WTC11 (cell line): ENCODE measurements around the gene GPR15LG. TPM values are rescaled to one million over a fixed set of nuclear protein-coding genes. Genes with fewer than 3 reads are reported as not detected.

Experiments
- ATAC-seq: fragments of 200-7000 bp; cut with Tn5 transposase; 2 replicates; pipeline ENCODE4 v1.10.0; 2021; ENCODE audit warnings: mild to moderate bottlenecking, moderate library complexity
- CTCF ChIA-PET: fragments of 300-600 bp; sonication (Branson Sonifier 250); formaldehyde crosslinking; loops from one replicate; lab custom pipeline; 2021; ENCODE audit warnings: antibody characterized with exemption; lab: Charles Lee
- POLR2A ChIA-PET: fragments of 350-600 bp; sonication (Branson Sonifier 250); formaldehyde crosslinking; loops from one replicate; lab custom pipeline; 2021; ENCODE audit warnings: antibody characterized with exemption; lab: Charles Lee
- DNase-seq: peaks from one replicate; pipeline ENCODE4 v3.0.0; 2021; ENCODE audit warnings: low spot score
- H3K27ac Mint-ChIP-seq: 2 replicates; pipeline ENCODE4 v1.8.0; 2021; ENCODE audit warnings: mixed read lengths
- H3K27me3 Mint-ChIP-seq: 2 replicates; pipeline ENCODE4 v1.8.0; 2021; ENCODE audit warnings: low read depth, mild to moderate bottlenecking, moderate library complexity, mixed read lengths
- H3K36me3 Mint-ChIP-seq: 2 replicates; pipeline ENCODE4 v1.8.0; 2021; ENCODE audit warnings: mixed read lengths
- H3K4me1 Mint-ChIP-seq: 2 replicates; pipeline ENCODE4 v1.8.0; 2022; ENCODE audit warnings: mixed read lengths
- H3K4me3 Mint-ChIP-seq: 2 replicates; pipeline ENCODE4 v1.8.0; 2021; ENCODE audit warnings: mild to moderate bottlenecking, moderate library complexity, mixed read lengths
- H3K9me3 Mint-ChIP-seq: 2 replicates; pipeline ENCODE4 v1.8.0; 2021; ENCODE audit warnings: mixed read lengths
- ATF6 ChIP-seq: sonication (generic); formaldehyde crosslinking; IDR thresholded peaks from 2 replicates; pipeline ENCODE4 v1.8.1; 2023; ENCODE audit warnings: mild to moderate bottlenecking, missing genetic modification reagents
- CREB1 ChIP-seq: sonication (generic); formaldehyde crosslinking; IDR thresholded peaks from 2 replicates; pipeline ENCODE4 v1.8.0; 2023; ENCODE audit warnings: mild to moderate bottlenecking, missing genetic modification reagents
- E2F5 ChIP-seq: sonication (generic); formaldehyde crosslinking; IDR thresholded peaks from 2 replicates; pipeline ENCODE4 v1.8.1; 2022; ENCODE audit warnings: mild to moderate bottlenecking, moderate library complexity, missing genetic modification reagents
- ERG ChIP-seq: fragments of 250-450 bp; sonication (Bioruptor Pico); IDR thresholded peaks from 2 replicates; pipeline ENCODE4 v1.8.0; 2021; ENCODE audit warnings: mild to moderate bottlenecking
- ETV6 ChIP-seq: sonication (generic); formaldehyde crosslinking; IDR thresholded peaks from 2 replicates; pipeline ENCODE4 v1.8.1; 2022; ENCODE audit warnings: mild to moderate bottlenecking, missing genetic modification reagents
- FOXK1 ChIP-seq: sonication (generic); formaldehyde crosslinking; IDR thresholded peaks from 2 replicates; pipeline ENCODE4 v1.8.0; 2022; ENCODE audit warnings: mild to moderate bottlenecking, moderate library complexity, missing genetic modification reagents
- GABPB1 ChIP-seq: sonication (generic); formaldehyde crosslinking; IDR thresholded peaks from 2 replicates; pipeline ENCODE4 v1.8.1; 2023; ENCODE audit warnings: mild to moderate bottlenecking, missing genetic modification reagents
- JAZF1 ChIP-seq: fragments of 250-450 bp; sonication (Bioruptor Pico); IDR thresholded peaks from 2 replicates; pipeline ENCODE4 v1.9.0; 2021; ENCODE audit warnings: moderate library complexity, mild to moderate bottlenecking, inconsistent platforms
- JUN ChIP-seq: sonication (generic); formaldehyde crosslinking; IDR thresholded peaks from 2 replicates; pipeline ENCODE4 v1.8.0; 2023; ENCODE audit warnings: mild to moderate bottlenecking, missing genetic modification reagents
- MXD4 ChIP-seq: fragments of 250-450 bp; sonication (Bioruptor Pico); IDR thresholded peaks from 2 replicates; pipeline ENCODE4 v1.8.0; 2021; ENCODE audit warnings: mild to moderate bottlenecking, moderate library complexity, borderline replicate concordance
- NFE2L1 ChIP-seq: sonication (generic); formaldehyde crosslinking; IDR thresholded peaks from 2 replicates; pipeline ENCODE4 v1.8.1; 2023; ENCODE audit warnings: missing genetic modification reagents
- NR3C1 ChIP-seq: sonication (generic); formaldehyde crosslinking; conservative IDR thresholded peaks from 2 replicates; pipeline ENCODE4 v1.8.1; 2023; ENCODE audit warnings: low read depth, mild to moderate bottlenecking, missing genetic modification reagents
- PRRX2 ChIP-seq: fragments of 250-450 bp; sonication (Bioruptor Pico); IDR thresholded peaks from 2 replicates; pipeline ENCODE4 v1.8.0; 2021; ENCODE audit warnings: mild to moderate bottlenecking
- SOX15 ChIP-seq: fragments of 250-450 bp; sonication (Bioruptor Pico); IDR thresholded peaks from 2 replicates; pipeline ENCODE4 v1.9.0; 2021; ENCODE audit warnings: mild to moderate bottlenecking
- TP53 ChIP-seq: sonication (generic); formaldehyde crosslinking; IDR thresholded peaks from 2 replicates; pipeline ENCODE4 v1.8.1; 2023; ENCODE audit warnings: mild to moderate bottlenecking, missing genetic modification reagents
- ZBTB43 ChIP-seq: sonication (generic); formaldehyde crosslinking; IDR thresholded peaks from 2 replicates; pipeline ENCODE4 v1.8.1; 2023; ENCODE audit warnings: mild to moderate bottlenecking, missing genetic modification reagents
- ZNF121 ChIP-seq: sonication (generic); formaldehyde crosslinking; IDR thresholded peaks from 2 replicates; pipeline ENCODE4 v1.8.0; 2023; ENCODE audit warnings: missing genetic modification reagents
- ZNF138 ChIP-seq: sonication (generic); formaldehyde crosslinking; conservative IDR thresholded peaks from 2 replicates; pipeline ENCODE4 v1.8.1; 2022; ENCODE audit warnings: mild to moderate bottlenecking, moderate library complexity, missing genetic modification reagents
- ZNF416 ChIP-seq: fragments of 250-450 bp; sonication (Bioruptor Pico); IDR thresholded peaks from 2 replicates; pipeline ENCODE4 v1.9.0; 2021; ENCODE audit warnings: mild to moderate bottlenecking, inconsistent platforms
- ZNF671 ChIP-seq: fragments of 250-450 bp; sonication (Bioruptor Pico); IDR thresholded peaks from 2 replicates; pipeline ENCODE4 v1.8.0; 2021; ENCODE audit warnings: mild to moderate bottlenecking
- total RNA-seq: library from RNA; stranded (reverse); gene quantifications from 3 replicates; pipeline ENCODE4 v1.2.3, GENCODE V29; 2021
- TF ChIP-seq, protein P1 (sequence below): sonication (generic); formaldehyde crosslinking; IDR thresholded peaks from 2 replicates; pipeline ENCODE4 v1.8.1; 2023; ENCODE audit warnings: mild to moderate bottlenecking, missing genetic modification reagents, moderate library complexity
- TF ChIP-seq, protein P2 (sequence below): sonication (generic); formaldehyde crosslinking; IDR thresholded peaks from 2 replicates; pipeline ENCODE4 v1.8.1; 2023; ENCODE audit warnings: mild to moderate bottlenecking, missing genetic modification reagents, borderline replicate concordance
- TF ChIP-seq, protein P3 (sequence below): fragments of 250-450 bp; sonication (Bioruptor Pico); IDR thresholded peaks from 2 replicates; pipeline ENCODE4 v1.9.0; 2021; ENCODE audit warnings: moderate library complexity, mild to moderate bottlenecking, inconsistent platforms, borderline replicate concordance

Gene GPR15LG
- total RNA-seq, 1 experiment from 2014 or later = not detected

- CTCF ChIA-PET = interaction anchor here (1.3 kb wide), 1 partner anchor 308 kb away, joined by 3 read pairs; no protein-coding TSS in a partner anchor
- Mint-ChIP-seq H3K4me3 (no peak overlapping the region), H3K36me3 (no peaks in the 10 kb centered on the region), H3K9me3 (no peaks in the 10 kb centered on the region), H3K27ac (no peak overlapping the region), H3K27me3 (peaks cover 13% of the 10 kb centered on the region), H3K4me1 (0 out of 2 replicates have a peak, but pooled peaks cover 4% of the 10 kb centered on the region)
- ATAC-seq (no peak), DNase-seq (no peak)
- TF ChIP-seq ETV6 (CRISPR knock-in tag) (no peak), ERG (no peak), ZNF138 (CRISPR knock-in tag) (no peak), PRRX2 (no peak), ZBTB43 (CRISPR knock-in tag) (no peak), ZNF121 (no peak), E2F5 (CRISPR knock-in tag) (no peak), ZNF671 (CRISPR knock-in tag) (no peak), NFE2L1 (CRISPR knock-in tag) (no peak), SOX15 (CRISPR knock-in tag) (no peak)
- TF ChIP-seq, protein P1, sequence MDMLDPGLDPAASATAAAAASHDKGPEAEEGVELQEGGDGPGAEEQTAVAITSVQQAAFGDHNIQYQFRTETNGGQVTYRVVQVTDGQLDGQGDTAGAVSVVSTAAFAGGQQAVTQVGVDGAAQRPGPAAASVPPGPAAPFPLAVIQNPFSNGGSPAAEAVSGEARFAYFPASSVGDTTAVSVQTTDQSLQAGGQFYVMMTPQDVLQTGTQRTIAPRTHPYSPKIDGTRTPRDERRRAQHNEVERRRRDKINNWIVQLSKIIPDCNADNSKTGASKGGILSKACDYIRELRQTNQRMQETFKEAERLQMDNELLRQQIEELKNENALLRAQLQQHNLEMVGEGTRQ (CRISPR knock-in tag) = no peak
- POLR2A ChIA-PET = no interaction called here
These were observed 58.8 kb downstream of the GPR15LG start for GRCh38 chr10:84232376-84232775.

- Mint-ChIP-seq H3K36me3 (no peaks in the 10 kb centered on the region), H3K4me1 (0 out of 2 replicates have a peak, but pooled peaks cover 4% of the 10 kb centered on the region), H3K27me3 (peaks cover 21% of the 10 kb centered on the region), H3K27ac (no peak overlapping the region), H3K4me3 (no peak overlapping the region), H3K9me3 (no peaks in the 10 kb centered on the region)
- ChIA-PET POLR2A (no interaction called here), CTCF (interaction anchor here (0.8 to 1.4 kb wide), 4 partner anchors 23 to 307 kb away, joined by 3 to 5 read pairs (median 3); no protein-coding TSS in a partner anchor)
- ATAC-seq (no peak), DNase-seq (no peak)
- TF ChIP-seq, protein P2, sequence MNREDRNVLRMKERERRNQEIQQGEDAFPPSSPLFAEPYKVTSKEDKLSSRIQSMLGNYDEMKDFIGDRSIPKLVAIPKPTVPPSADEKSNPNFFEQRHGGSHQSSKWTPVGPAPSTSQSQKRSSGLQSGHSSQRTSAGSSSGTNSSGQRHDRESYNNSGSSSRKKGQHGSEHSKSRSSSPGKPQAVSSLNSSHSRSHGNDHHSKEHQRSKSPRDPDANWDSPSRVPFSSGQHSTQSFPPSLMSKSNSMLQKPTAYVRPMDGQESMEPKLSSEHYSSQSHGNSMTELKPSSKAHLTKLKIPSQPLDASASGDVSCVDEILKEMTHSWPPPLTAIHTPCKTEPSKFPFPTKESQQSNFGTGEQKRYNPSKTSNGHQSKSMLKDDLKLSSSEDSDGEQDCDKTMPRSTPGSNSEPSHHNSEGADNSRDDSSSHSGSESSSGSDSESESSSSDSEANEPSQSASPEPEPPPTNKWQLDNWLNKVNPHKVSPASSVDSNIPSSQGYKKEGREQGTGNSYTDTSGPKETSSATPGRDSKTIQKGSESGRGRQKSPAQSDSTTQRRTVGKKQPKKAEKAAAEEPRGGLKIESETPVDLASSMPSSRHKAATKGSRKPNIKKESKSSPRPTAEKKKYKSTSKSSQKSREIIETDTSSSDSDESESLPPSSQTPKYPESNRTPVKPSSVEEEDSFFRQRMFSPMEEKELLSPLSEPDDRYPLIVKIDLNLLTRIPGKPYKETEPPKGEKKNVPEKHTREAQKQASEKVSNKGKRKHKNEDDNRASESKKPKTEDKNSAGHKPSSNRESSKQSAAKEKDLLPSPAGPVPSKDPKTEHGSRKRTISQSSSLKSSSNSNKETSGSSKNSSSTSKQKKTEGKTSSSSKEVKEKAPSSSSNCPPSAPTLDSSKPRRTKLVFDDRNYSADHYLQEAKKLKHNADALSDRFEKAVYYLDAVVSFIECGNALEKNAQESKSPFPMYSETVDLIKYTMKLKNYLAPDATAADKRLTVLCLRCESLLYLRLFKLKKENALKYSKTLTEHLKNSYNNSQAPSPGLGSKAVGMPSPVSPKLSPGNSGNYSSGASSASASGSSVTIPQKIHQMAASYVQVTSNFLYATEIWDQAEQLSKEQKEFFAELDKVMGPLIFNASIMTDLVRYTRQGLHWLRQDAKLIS (CRISPR knock-in tag) = no peak
- no peak for TF ChIP-seq JAZF1 (CRISPR knock-in tag)
- no peak for TF ChIP-seq PRRX2
- TF ChIP-seq MXD4 (CRISPR knock-in tag) = no peak
- no peak for TF ChIP-seq NR3C1 (CRISPR knock-in tag)
- no peak for TF ChIP-seq JUN (CRISPR knock-in tag)
- no peak for TF ChIP-seq GABPB1
- TF ChIP-seq CREB1 (CRISPR knock-in tag) = no peak
- no peak for TF ChIP-seq FOXK1 (CRISPR knock-in tag)
- TF ChIP-seq TP53 = no peak
- no peak for TF ChIP-seq ZNF416 (CRISPR knock-in tag)
- TF ChIP-seq, protein P3, sequence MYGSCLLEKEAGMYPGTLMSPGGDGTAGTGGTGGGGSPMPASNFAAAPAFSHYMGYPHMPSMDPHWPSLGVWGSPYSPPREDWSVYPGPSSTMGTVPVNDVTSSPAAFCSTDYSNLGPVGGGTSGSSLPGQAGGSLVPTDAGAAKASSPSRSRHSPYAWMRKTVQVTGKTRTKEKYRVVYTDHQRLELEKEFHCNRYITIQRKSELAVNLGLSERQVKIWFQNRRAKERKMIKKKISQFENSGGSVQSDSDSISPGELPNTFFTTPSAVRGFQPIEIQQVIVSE = no peak
- no peak for TF ChIP-seq ATF6 (CRISPR knock-in tag)
- TF ChIP-seq NFE2L1 (CRISPR knock-in tag) = no peak
- no peak for TF ChIP-seq ZNF671 (CRISPR knock-in tag)
These were observed 60.3 kb downstream of the GPR15LG start for GRCh38 chr10:84233940-84234339.
